ENCODE results near the gene HSF4. TPM values are rescaled to one million over a fixed set of nuclear protein-coding genes. Genes with fewer than 3 reads are reported as not detected.

The HSF4 gene
- total RNA-seq, 4 donors from 2014 or later: 11.3 to 51.9 (median 42.3) TPM; not detected in 1

- Histone ChIP-seq H3K4me1 (no peaks in the 10 kb centered on the region), H3K27ac (no peak overlapping the region), H3K9me3 (no peaks in the 10 kb centered on the region), H3K4me3 (no peak overlapping the region), H3K36me3 (no peaks in the 10 kb centered on the region), H3K27me3 (no peaks in the 10 kb centered on the region)
- intact Hi-C loops (cut with DNase I; ENCODE audit: low total_unique reads): no loop called here
- no peak for TF ChIP-seq CTCF (IDR thresholded peaks at IDR 0.05)
- no peak for TF ChIP-seq POLR2A (IDR thresholded peaks at IDR 0.05)
- no peak for DNase-seq
Observed at GRCh38 chr16:67208154-67208896, 43.8 kb downstream of the HSF4 start.

GRCh38 chr16:67209565-67209964 lies 45.0 kb downstream of the HSF4 start:
- Histone ChIP-seq H3K4me1 (no peaks in the 10 kb centered on the region), H3K27ac (no peak overlapping the region), H3K9me3 (no peaks in the 10 kb centered on the region), H3K4me3 (no peak overlapping the region), H3K27me3 (no peaks in the 10 kb centered on the region), H3K36me3 (no peaks in the 10 kb centered on the region)
- TF ChIP-seq POLR2A (IDR thresholded peaks at IDR 0.05) (no peak), CTCF (IDR thresholded peaks at IDR 0.05) (no peak)
- DNase-seq: no peak
- intact Hi-C loops (cut with DNase I; ENCODE audit: low total_unique reads): no loop called here

- intact Hi-C loops (cut with DNase I; ENCODE audit: low total_unique reads): no loop called here
- H3K4me1 ChIP-seq: no peaks in the 10 kb centered on the region
- no peak for TF ChIP-seq POLR2A (IDR thresholded peaks at IDR 0.05)
- TF ChIP-seq CTCF (IDR thresholded peaks at IDR 0.05): no peak
- DNase-seq: no peak
- no peaks in the 10 kb centered on the region for H3K27me3 ChIP-seq
- H3K9me3 ChIP-seq: no peaks in the 10 kb centered on the region
- no peaks in the 10 kb centered on the region for H3K36me3 ChIP-seq
- H3K4me3 ChIP-seq: no peak overlapping the region
- no peak overlapping the region for H3K27ac ChIP-seq
Observed at GRCh38 chr16:67210069-67210937, 45.8 kb downstream of the HSF4 start.

GRCh38 chr16:67211674-67212073 lies 47.1 kb downstream of the HSF4 start:
- TF ChIP-seq CTCF (IDR thresholded peaks at IDR 0.05) (no peak), POLR2A (IDR thresholded peaks at IDR 0.05) (no peak)
- H3K4me3 ChIP-seq: no peak overlapping the region
- no peaks in the 10 kb centered on the region for H3K9me3 ChIP-seq
- intact Hi-C loops (cut with DNase I; ENCODE audit: low total_unique reads): no loop called here
- H3K4me1 ChIP-seq: no peaks in the 10 kb centered on the region
- H3K36me3 ChIP-seq: no peaks in the 10 kb centered on the region
- no peaks in the 10 kb centered on the region for H3K27me3 ChIP-seq
- no peak for DNase-seq
- no peak overlapping the region for H3K27ac ChIP-seq

GRCh38 chr16:67212766-67213165 lies 48.2 kb downstream of the HSF4 start:
- TF ChIP-seq CTCF (IDR thresholded peaks at IDR 0.05): no peak
- TF ChIP-seq POLR2A (IDR thresholded peaks at IDR 0.05): no peak
- no peaks in the 10 kb centered on the region for H3K36me3 ChIP-seq
- H3K9me3 ChIP-seq: no peaks in the 10 kb centered on the region
- no peak overlapping the region for H3K4me3 ChIP-seq
- no peak for DNase-seq
- intact Hi-C loops (cut with DNase I; ENCODE audit: low total_unique reads): no loop called here
- no peaks in the 10 kb centered on the region for H3K4me1 ChIP-seq
- H3K27me3 ChIP-seq: no peaks in the 10 kb centered on the region
- H3K27ac ChIP-seq: no peak overlapping the region
